ENCODE measurements around the gene CSNK1E.
A peak's percentile ranks its signal among the peaks of the same experiment; 100 is the strongest.

Gene CSNK1E

DNA sequence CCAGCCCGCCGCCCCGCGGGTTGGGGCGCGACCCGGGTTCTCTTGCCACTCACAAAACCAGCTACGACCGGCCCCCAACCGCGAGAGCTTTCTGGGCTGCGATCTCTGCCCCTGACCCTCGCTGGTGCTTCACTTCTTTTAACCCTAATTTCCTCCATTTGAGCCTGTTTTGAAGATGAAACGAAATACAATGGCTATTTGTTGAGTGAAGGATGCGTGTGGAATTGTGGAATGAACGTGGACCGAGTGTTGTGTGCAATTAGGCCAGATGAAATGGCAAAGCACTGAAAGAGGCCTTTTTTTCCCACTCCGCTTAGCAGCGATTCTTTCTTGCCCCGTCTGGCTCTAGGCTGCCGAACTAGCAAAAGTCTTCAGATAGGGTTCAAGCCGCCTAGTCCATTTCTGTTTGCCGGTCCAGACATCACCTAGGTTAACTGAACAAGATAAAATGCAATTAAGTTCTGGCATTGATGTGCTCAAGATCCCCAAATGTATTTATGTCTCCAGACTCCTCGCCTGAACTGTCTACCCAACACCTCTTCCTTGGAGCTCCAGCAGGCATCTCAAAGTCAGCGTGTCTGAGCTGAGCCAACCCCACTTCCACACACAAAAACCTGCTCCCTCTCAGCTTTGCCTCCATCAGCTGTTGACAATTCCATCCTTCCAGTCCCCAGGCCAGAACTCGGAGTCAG is 44.0 kb downstream of the CSNK1E start:
- TF ChIP-seq POLR2AphosphoS5 (IDR thresholded peaks at IDR 0.05; ENCODE audit: low read depth, low read length) (no peak), SIN3A (IDR thresholded peaks at IDR 0.05; ENCODE audit: borderline replicate concordance, insufficient read depth, low read length) (no peak), FOXP2 (optimal IDR thresholded peaks at IDR 0.05; ENCODE audit: borderline replicate concordance, extremely low read depth, extremely low read length, insufficient read depth) (no peak), TAF1 (IDR thresholded peaks at IDR 0.05; ENCODE audit: borderline replicate concordance, insufficient read depth, low read length) (no peak)
- TF ChIP-seq, protein P1, sequence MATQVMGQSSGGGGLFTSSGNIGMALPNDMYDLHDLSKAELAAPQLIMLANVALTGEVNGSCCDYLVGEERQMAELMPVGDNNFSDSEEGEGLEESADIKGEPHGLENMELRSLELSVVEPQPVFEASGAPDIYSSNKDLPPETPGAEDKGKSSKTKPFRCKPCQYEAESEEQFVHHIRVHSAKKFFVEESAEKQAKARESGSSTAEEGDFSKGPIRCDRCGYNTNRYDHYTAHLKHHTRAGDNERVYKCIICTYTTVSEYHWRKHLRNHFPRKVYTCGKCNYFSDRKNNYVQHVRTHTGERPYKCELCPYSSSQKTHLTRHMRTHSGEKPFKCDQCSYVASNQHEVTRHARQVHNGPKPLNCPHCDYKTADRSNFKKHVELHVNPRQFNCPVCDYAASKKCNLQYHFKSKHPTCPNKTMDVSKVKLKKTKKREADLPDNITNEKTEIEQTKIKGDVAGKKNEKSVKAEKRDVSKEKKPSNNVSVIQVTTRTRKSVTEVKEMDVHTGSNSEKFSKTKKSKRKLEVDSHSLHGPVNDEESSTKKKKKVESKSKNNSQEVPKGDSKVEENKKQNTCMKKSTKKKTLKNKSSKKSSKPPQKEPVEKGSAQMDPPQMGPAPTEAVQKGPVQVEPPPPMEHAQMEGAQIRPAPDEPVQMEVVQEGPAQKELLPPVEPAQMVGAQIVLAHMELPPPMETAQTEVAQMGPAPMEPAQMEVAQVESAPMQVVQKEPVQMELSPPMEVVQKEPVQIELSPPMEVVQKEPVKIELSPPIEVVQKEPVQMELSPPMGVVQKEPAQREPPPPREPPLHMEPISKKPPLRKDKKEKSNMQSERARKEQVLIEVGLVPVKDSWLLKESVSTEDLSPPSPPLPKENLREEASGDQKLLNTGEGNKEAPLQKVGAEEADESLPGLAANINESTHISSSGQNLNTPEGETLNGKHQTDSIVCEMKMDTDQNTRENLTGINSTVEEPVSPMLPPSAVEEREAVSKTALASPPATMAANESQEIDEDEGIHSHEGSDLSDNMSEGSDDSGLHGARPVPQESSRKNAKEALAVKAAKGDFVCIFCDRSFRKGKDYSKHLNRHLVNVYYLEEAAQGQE (IDR thresholded peaks at IDR 0.05; ENCODE audit: insufficient read depth in 1 of 2, low read depth in 2 of 2, low read length in 2 of 2), result no peak

DNA sequence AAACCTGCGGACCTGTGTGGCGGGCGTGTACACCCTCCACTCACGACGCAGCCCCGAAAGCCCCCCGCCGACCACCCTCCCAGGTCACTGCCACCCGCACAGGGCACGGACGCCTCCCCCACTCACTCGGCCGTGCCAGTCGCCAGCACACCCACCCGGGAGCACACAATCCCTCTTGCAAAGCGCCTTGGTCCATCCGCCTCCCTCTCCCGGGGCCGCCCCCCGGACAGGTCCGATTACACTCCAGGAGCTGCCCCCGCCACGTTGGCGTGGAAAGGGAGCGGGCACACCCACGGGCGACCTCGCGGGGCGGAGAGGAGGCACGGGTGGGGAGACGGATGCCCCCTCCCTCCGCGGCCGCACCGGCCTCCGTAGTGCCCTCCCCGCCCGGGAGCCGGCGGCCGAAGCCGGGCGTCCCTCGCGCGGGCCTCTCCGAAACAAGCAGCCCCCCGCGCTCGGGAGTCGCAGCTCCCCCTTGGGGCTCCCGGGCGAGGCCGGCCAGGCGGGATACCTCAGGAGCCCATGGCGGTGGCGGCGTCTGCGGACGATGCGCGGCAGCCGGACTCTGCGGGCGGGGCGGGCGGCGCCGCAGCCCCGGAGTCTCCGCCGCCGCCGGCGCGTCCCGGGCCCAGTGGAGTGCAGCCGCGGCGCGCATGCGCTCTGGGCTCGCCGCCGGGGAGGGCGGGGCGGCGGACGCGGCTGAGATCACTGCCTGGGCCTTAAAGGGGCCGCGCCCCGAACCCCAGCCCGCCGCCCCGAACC is 44.7 kb downstream of the CSNK1E start, which contains the start of gene TMEM184B:
Gene TMEM184B, minus strand, starts transcription at position 638 of the 762 bp plus-strand sequence. CDS start 25,049 bp downstream, outside the sequence.
- TF ChIP-seq TAF1 (IDR thresholded peaks at IDR 0.05; ENCODE audit: borderline replicate concordance, insufficient read depth, low read length) (no peak; the same call in 1 of the 2 replicates), SIN3A (IDR thresholded peaks at IDR 0.05; ENCODE audit: borderline replicate concordance, insufficient read depth, low read length) (no peak), FOXP2 (optimal IDR thresholded peaks at IDR 0.05; ENCODE audit: borderline replicate concordance, extremely low read depth, extremely low read length, insufficient read depth) (peak; percentile 11), POLR2AphosphoS5 (IDR thresholded peaks at IDR 0.05; ENCODE audit: low read depth, low read length) (no peak)
- TF ChIP-seq, protein P1 (IDR thresholded peaks at IDR 0.05; ENCODE audit: insufficient read depth in 1 of 2, low read depth in 2 of 2, low read length in 2 of 2), result no peak

DNA sequence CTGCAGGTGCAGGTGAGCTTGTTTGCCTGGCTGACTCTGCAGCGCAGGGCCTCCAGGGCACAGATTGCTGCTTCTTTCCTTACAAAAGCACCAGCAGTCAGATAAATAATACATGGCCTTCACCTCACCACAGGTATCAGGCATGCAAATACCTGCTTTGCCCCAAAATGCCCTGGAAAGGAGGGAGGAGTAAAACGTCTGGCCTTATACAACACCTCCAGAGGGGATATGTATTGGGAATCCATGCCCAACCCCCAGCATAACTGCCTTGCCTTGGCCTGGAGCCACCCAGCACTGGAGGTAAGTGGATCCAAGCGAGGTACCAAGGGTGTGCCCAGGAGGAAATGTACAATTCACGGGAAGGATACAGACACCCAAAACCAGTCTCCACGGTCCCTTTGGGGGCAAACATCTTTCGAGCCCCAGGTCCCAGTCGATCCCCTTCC is 45.3 kb downstream of the CSNK1E start:
- TF ChIP-seq, protein P1 (IDR thresholded peaks at IDR 0.05; ENCODE audit: insufficient read depth in 1 of 2, low read depth in 2 of 2, low read length in 2 of 2), result no peak
- no peak for TF ChIP-seq FOXP2 (optimal IDR thresholded peaks at IDR 0.05; ENCODE audit: borderline replicate concordance, extremely low read depth, extremely low read length, insufficient read depth)

DNA sequence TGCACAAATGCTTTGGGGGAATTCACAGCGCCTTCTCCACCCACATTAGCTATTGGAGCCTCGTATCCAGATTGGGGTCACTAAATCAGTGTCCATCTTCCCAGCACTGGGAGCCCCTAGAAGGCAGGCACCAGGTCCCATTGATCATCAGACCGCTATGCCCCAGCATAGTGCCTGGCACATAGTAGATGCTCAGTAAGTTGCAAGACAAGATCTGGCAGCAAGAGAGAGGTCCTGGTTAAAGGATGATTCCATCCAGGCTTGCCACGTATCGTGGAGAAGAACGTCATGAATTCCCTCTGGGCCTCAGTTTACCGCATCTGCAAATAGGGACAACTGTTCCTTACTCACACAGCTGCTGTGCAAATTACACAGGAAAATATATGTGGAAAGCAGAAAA is 46.1 kb downstream of the CSNK1E start:
- TF ChIP-seq FOXP2 (optimal IDR thresholded peaks at IDR 0.05; ENCODE audit: borderline replicate concordance, extremely low read depth, extremely low read length, insufficient read depth) (no peak), TAF1 (IDR thresholded peaks at IDR 0.05; ENCODE audit: borderline replicate concordance, insufficient read depth, low read length) (no peak), POLR2AphosphoS5 (IDR thresholded peaks at IDR 0.05; ENCODE audit: low read depth, low read length) (no peak), SIN3A (IDR thresholded peaks at IDR 0.05; ENCODE audit: borderline replicate concordance, insufficient read depth, low read length) (no peak)
- TF ChIP-seq, protein P1 (IDR thresholded peaks at IDR 0.05; ENCODE audit: insufficient read depth in 1 of 2, low read depth in 2 of 2, low read length in 2 of 2), result no peak

Measured in PFSK-1 (cell line).